PC-3 (cell line): ENCODE results near the gene RNU6-1. TPM values are rescaled to one million over a fixed set of nuclear protein-coding genes. Genes with fewer than 3 reads are reported as not detected.

Source experiments
- ATAC-seq: fragments of 200-7000 bp; cut with Tn5 transposase; 2 replicates; pipeline ENCODE4 v1.9.1; 2020; ENCODE audit warnings: mild to moderate bottlenecking, moderate library complexity
- Bru-seq: library from RNA; stranded (reverse); fragments of 400-500 nt; gene quantifications from one replicate; lab custom pipeline; 2021; lab: Mats Ljungman, UMichigan
- BruChase-seq, 2 experiments: library from RNA; stranded (reverse); fragments of 400-500 nt; gene quantifications; one replicate each; lab custom pipeline; 2021; lab: Mats Ljungman, UMichigan
- BruUV-seq: library from RNA; stranded (reverse); fragments of 400-500 nt; replicated peaks from 2 replicates; lab custom pipeline; 2021; lab: Mats Ljungman, UMichigan
- CTCF ChIA-PET: fragments of 300-600 bp; sonication (Branson Sonifier 250); formaldehyde crosslinking; loops from one replicate; lab custom pipeline; 2022; ENCODE audit warnings: antibody characterized with exemption; lab: Charles Lee
- POLR2A ChIA-PET: fragments of 300-600 bp; sonication (Branson Sonifier 250); formaldehyde crosslinking; loops from one replicate; lab custom pipeline; 2022; ENCODE audit warnings: antibody characterized with exemption; ENCODE audit not compliant: unreplicated experiment; lab: Charles Lee
- DNase-seq: peaks from one replicate; pipeline ENCODE4 v3.0.0-alpha.2; 2015
- H2AFZ ChIP-seq: fragments of 300-600 bp; sonication (generic); 2 replicates; pipeline ENCODE4 v1.6.0; 2016; ENCODE audit warnings: antibody characterized with exemption, low read length
- H3F3A ChIP-seq: fragments of 300-600 bp; sonication (generic); one replicate; pipeline ENCODE4 v1.6.0; 2017; ENCODE audit warnings: antibody characterized with exemption, low read length, control low read depth, mild to moderate bottlenecking; ENCODE audit not compliant: unreplicated experiment
- H3K27ac ChIP-seq: fragments of 300-600 bp; sonication (generic); 2 replicates; pipeline ENCODE4 v1.5.1; 2016; ENCODE audit warnings: mild to moderate bottlenecking, low read length
- H3K27me3 ChIP-seq: fragments of 300-600 bp; sonication (generic); 2 replicates; pipeline ENCODE4 v1.6.1; 2016; ENCODE audit warnings: low read length, mixed read lengths
- H3K36me3 ChIP-seq: fragments of 300-600 bp; sonication (generic); 2 replicates; pipeline ENCODE4 v1.6.1; 2016; ENCODE audit warnings: low read depth, mixed run types, low read length, mixed read lengths
- H3K4me1 ChIP-seq: fragments of 300-600 bp; sonication (generic); 2 replicates; pipeline ENCODE4 v1.5.1; 2016; ENCODE audit warnings: low read length; ENCODE audit not compliant: insufficient read depth
- H3K4me2 ChIP-seq: fragments of 300-600 bp; sonication (generic); 2 replicates; pipeline ENCODE4 v1.6.0; 2016; ENCODE audit warnings: low read length
- H3K4me3 ChIP-seq: fragments of 300-600 bp; sonication (generic); 2 replicates; pipeline ENCODE4 v1.5.1; 2016; ENCODE audit warnings: mild to moderate bottlenecking, low read length, mixed read lengths
- H3K79me2 ChIP-seq: fragments of 300-600 bp; sonication (generic); 2 replicates; pipeline ENCODE4 v1.6.1; 2017; ENCODE audit warnings: low read length, mixed read lengths
- H3K9ac ChIP-seq: fragments of 300-600 bp; sonication (generic); 2 replicates; pipeline ENCODE4 v1.6.0; 2016; ENCODE audit warnings: mild to moderate bottlenecking, low read length
- H3K9me2 ChIP-seq: fragments of 300-600 bp; sonication (generic); replicated peaks from 2 replicates; pipeline ENCODE4 v1.6.1; 2016; ENCODE audit warnings: mixed run types, low read length, mixed read lengths
- H3K9me3 ChIP-seq: fragments of 300-600 bp; sonication (generic); 2 replicates; pipeline ENCODE4 v1.6.1; 2016; ENCODE audit warnings: low read length, mixed read lengths
- H4K20me1 ChIP-seq: fragments of 300-600 bp; sonication (generic); 2 replicates; pipeline ENCODE4 v1.6.1; 2016; ENCODE audit warnings: low read length, mixed read lengths
- CTCF ChIP-seq: fragments of 300-600 bp; sonication (generic); conservative IDR thresholded peaks from 2 replicates; pipeline ENCODE4 v1.5.1; 2017; ENCODE audit warnings: antibody characterized with exemption, low read depth, mild to moderate bottlenecking, low read length
- EZH2 ChIP-seq: fragments of 300-600 bp; sonication (generic); IDR thresholded peaks from one replicate; pipeline ENCODE4 v1.6.1; 2017; ENCODE audit warnings: antibody characterized with exemption, mild to moderate bottlenecking, low read length; ENCODE audit not compliant: unreplicated experiment
- EZH2phosphoT487 ChIP-seq: fragments of 300-600 bp; sonication (generic); IDR thresholded peaks from 2 replicates; pipeline ENCODE4 v1.6.1; 2018; ENCODE audit warnings: mild to moderate bottlenecking, antibody characterized with exemption, low read length, borderline replicate concordance
- intact Hi-C: fragments of 100-400 bp; cut with micrococcal nuclease; formaldehyde crosslinking; loops from 2 replicates; pipeline ENCODE4 v1.9.0; 2023
- long read RNA-seq: library from polyadenylated mRNA; unstranded; transcript quantifications from one replicate; pipeline ENCODE4 v2.0.0, GENCODE V29; 2021; ENCODE audit not compliant: unreplicated experiment
- total RNA-seq: library from RNA; depleted of rRNA; stranded (reverse); fragments of >200 nt; gene quantifications from 2 replicates; pipeline ENCODE4 v1.2.3, GENCODE V29; 2014; rRNA removed

Gene RNU6-1
- total RNA-seq, result not detected in 2 replicates
- Bru-seq, nascent RNA, result not detected
- BruChase-seq, experiment 1, labeled RNA remaining after a 6-hour chase, result not detected
- not detected for BruChase-seq, experiment 2, labeled RNA remaining after a 2-hour chase
- long read RNA-seq, result 0 reads

- no peaks in the 10 kb centered on the region for H3K9me2 ChIP-seq
- peak within 1 kb of the TSS; percentile 99 for H2AFZ ChIP-seq
- H3F3A ChIP-seq, result no peaks in the 10 kb centered on the region
- H3K9me3 ChIP-seq, result no peaks in the 10 kb centered on the region
- POLR2A ChIA-PET, result interaction anchor here (0.6 kb wide), 1 partner anchor 930 kb away, joined by 3 read pairs; no protein-coding TSS in a partner anchor
- intact Hi-C loops, result loop anchor here (5.0 to 10.0 kb wide), 3 partner anchors 145 to 453 kb away; no protein-coding TSS in a partner anchor
- peak; percentile 84 for DNase-seq
- TF ChIP-seq EZH2 (no peak), EZH2phosphoT487 (no peak), CTCF (no peak)
- CTCF ChIA-PET, result no interaction called here
- H4K20me1 ChIP-seq, result no peaks in the 10 kb centered on the region
- peaks cover 17% of the 10 kb centered on the region for H3K4me1 ChIP-seq
- H3K36me3 ChIP-seq, result no peaks in the 10 kb centered on the region
- peak within 1 kb of the TSS; percentile 96 for H3K4me3 ChIP-seq
- H3K27me3 ChIP-seq, result peaks cover 9% of the 10 kb centered on the region
- H3K27ac ChIP-seq, result peak within 1 kb of the TSS; percentile 29
- peak within 1 kb of the TSS; percentile 84 for H3K9ac ChIP-seq
- TSS peak; percentile 90 for BruUV-seq
- ATAC-seq, result peak; percentile 62
- no peaks in the 10 kb centered on the region for H3K79me2 ChIP-seq
- H3K4me2 ChIP-seq, result peak within 1 kb of the TSS; percentile 92
Observed at GRCh38 chr15:67839929-67840748, at the start of gene RNU6-1. RNU6-1 (minus strand) TSS chr15:67840045.

GRCh38 chr15:67887776-67888175, 47.9 kb upstream of the RNU6-1 start:
- Histone ChIP-seq H2AFZ (no peak overlapping the region), H3K4me2 (no peak overlapping the region), H3K27ac (no peak overlapping the region), H3K79me2 (no peaks in the 10 kb centered on the region), H3K4me1 (peaks cover 11% of the 10 kb centered on the region), H3K9me2 (no peaks in the 10 kb centered on the region), H3K36me3 (no peaks in the 10 kb centered on the region), H3F3A (no peaks in the 10 kb centered on the region), H3K4me3 (no peak overlapping the region), H3K27me3 (no peaks in the 10 kb centered on the region), H3K9me3 (no peaks in the 10 kb centered on the region), H3K9ac (no peak overlapping the region), H4K20me1 (no peaks in the 10 kb centered on the region)
- no TSS peak for BruUV-seq
- TF ChIP-seq CTCF (no peak), EZH2phosphoT487 (no peak), EZH2 (no peak)
- DNase-seq (no peak), ATAC-seq (no peak)
- intact Hi-C loops, result no loop called here
- ChIA-PET CTCF (no interaction called here), POLR2A (no interaction called here)

GRCh38 chr15:67885861-67886260, 46.0 kb upstream of the RNU6-1 start:
- Histone ChIP-seq H3F3A (no peaks in the 10 kb centered on the region), H3K36me3 (no peaks in the 10 kb centered on the region), H3K9me2 (no peaks in the 10 kb centered on the region), H4K20me1 (no peaks in the 10 kb centered on the region), H3K27me3 (no peaks in the 10 kb centered on the region), H3K4me2 (no peak overlapping the region), H3K79me2 (no peaks in the 10 kb centered on the region), H3K9me3 (no peaks in the 10 kb centered on the region), H3K4me3 (no peak overlapping the region), H3K4me1 (peaks cover 12% of the 10 kb centered on the region), H3K27ac (no peak overlapping the region), H2AFZ (no peak overlapping the region), H3K9ac (no peak overlapping the region)
- ChIA-PET POLR2A (no interaction called here), CTCF (interaction anchor here (0.6 to 0.7 kb wide), 2 partner anchors 165 to 269 kb away, joined by 4 read pairs; no protein-coding TSS in a partner anchor)
- ATAC-seq (no peak), DNase-seq (no peak)
- BruUV-seq, result no TSS peak
- TF ChIP-seq EZH2phosphoT487, result no peak
- no peak for TF ChIP-seq CTCF
- no peak for TF ChIP-seq EZH2
- intact Hi-C loops, result no loop called here
